SW480 (cell line): ENCODE results near the gene NXPH2.

Experiments used
- DNase-seq: peaks from one replicate; pipeline ENCODE4 v3.0.0-alpha.2; 2016; ENCODE audit warnings: low spot score

Gene NXPH2

GRCh38 chr2:138779781-138780445 lies at the start of gene NXPH2:
Gene NXPH2, minus strand, starts transcription at chr2:138780390. Its CDS starts 149 bp downstream, at chr2:138780241.
- DNase-seq = no peak

DNA sequence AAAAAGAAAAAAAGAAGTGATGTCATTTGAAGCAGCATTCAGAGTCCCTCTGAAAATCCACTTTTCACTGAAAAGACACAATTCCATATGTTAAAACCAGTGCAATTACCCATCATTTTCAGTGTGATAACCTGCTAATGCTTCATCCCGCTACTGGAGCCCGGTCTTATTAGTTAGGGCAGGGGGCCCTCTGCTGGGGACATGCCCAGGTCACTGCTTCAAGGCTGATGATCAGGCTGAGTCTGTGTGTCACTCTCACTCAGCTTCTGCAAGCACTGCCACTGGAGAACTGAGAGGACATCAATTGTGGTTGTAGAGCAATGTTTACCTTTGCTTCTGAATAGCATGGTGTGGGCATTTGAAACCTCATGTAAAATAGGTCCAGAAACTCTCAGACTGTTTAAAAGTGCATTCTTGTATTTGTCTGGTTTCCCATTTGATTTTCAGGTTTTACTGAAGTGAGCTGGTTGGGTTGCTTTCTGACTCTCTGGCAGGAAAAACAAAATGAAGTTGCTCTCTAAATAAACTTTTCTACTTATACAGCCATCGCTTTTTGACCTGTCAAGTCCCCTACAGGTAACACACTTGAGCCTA lies 49.2 kb upstream of the NXPH2 start:
- peak; percentile 46 for DNase-seq

- DNase-seq = peak; percentile 69
Measured at GRCh38 chr2:138827426-138828054, 47.4 kb upstream of the NXPH2 start.

- DNase-seq = no peak
Measured at GRCh38 chr2:138823666-138824065, 43.5 kb upstream of the NXPH2 start.

GRCh38 chr2:138819964-138820363 lies 39.8 kb upstream of the NXPH2 start:
- no peak for DNase-seq

DNA sequence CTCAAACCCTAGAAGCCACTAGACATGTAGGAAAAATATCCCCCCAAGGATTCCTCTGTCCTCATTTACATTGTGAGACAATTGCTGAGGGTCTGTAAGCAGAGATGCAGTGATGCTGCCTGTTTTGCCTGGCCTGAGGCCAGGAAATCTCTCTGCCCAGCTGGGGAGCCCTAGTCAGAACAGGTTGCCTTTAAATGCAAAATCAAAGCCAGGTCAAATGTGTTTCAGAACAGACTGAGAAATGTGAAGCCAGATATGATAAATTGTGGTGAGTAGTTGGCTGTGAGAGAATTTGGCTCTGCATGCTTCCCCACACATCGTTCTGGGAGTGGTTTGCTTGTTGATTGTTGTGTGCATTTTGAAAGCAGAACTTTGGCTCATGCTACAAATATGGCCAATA lies 38.4 kb upstream of the NXPH2 start:
- DNase-seq = no peak

DNA sequence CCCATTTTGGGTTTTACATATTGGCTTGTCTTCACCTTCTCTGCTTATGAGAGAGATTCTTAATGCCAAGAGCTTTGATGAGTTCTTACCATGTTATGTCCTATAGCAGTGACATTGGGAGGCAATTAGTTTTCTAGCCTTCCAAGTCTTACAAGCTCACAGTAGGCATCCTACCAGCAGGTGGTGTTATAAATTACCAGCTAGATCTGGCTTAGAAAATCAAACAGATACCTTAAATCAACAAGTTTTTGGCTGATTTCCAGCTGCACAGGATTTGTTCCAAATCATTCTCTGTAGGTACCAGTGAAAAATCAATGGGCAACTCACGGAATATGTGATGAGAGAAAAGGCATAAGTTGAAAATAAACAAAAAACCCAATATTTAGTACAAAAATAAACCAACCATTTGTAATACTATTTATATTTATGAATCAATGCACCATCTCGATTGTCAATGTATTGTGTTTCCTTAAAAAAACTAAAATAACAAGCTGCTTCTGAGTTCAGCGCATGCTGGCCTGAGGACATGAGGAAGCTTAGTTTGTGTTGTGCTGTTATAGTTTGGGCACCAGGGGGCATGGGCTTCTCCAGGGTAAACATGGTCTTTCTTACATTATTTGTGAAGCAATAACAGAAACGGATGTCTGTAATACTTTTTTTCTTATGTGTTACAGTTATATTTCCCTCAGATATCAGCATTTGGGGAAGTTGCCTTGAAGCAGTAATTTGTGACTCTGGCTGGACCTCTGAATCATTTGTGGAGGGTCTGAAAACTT lies 34.1 kb upstream of the NXPH2 start:
- no peak for DNase-seq

DNA sequence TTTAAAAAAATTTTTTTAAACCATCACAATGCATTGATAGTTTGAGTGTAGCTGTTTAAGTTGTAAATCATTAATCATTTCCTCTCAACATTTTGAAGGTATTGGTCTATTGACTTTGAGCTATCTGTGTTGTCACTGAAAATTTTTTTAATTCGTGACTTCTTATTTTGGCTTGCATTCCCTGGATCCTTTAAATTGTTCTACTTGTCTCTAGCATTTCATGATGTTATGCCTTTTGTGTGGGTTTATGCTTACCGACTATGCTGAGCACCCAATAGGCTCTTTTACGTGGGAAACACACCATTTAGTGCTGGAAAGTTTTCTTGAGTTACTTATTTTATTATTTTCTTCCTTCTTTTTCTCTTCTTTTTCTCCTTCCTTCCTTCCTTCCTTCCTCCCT lies 31.2 kb upstream of the NXPH2 start:
- DNase-seq = no peak

DNA sequence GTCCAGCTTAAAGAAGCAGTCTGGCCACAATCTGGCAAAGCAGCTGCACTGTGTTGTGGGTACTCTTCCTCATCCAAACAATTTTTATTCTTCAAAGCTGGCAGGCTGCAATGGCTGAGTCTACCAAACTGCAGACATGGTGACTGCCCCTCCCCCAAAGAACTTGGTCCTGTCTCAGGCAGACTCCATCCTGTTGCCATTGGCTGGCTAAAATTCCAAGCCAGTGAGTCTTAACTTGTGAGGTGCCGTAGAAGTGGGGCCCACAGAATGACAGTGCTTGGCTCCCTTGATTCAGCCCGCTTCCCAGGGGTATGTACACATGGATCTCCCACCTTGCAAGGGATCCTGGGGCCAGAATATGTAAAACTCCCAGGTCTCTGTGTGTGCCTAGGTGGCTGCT lies 14.5 kb upstream of the NXPH2 start:
- no peak for DNase-seq

GRCh38 chr2:138787053-138787666 lies 7.0 kb upstream of the NXPH2 start:
- DNase-seq = peak; percentile 20

DNA sequence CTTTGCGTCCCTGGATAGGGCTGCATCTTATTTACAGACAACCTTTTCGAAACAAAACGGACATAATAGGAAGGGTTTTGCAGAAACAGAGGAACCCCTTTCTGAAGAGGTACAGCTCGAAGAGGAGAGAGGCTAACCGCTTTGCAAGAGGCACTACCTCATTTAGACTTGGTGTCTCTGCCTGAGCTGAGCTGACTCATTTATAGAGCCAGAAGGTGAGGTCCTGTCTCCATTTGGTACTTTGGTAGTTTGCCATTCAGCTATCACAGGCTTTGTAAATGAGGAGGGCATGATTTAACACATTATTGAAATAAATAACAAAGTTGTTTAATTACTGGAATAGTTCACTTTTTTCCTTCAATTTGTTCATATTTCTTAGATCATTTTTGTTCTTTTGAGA lies 2.2 kb upstream of the NXPH2 start:
- DNase-seq = no peak

DNA sequence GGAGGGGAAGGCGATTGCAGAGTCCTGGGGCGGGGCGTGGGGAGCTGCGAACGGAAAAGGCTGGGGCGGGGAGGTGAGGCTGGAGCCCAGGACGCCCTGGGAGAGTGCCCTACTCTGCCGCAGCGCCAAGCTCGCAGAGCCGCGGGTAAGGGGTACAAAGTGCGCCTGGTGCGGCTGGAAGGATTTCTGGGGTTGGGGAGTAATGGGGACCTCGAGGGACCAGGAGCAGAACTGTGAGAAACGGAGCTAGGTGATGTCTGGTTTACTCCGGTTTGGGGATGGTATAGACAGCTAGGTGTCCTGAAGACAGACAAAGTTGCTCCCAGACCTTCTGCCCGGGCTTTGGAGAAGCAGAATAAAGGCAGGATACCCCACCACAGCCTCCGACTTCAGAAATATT lies 718 bp upstream of the NXPH2 start:
- no peak for DNase-seq

GRCh38 chr2:138780446-138780880 lies 273 bp upstream of the NXPH2 start:
- no peak for DNase-seq

DNA sequence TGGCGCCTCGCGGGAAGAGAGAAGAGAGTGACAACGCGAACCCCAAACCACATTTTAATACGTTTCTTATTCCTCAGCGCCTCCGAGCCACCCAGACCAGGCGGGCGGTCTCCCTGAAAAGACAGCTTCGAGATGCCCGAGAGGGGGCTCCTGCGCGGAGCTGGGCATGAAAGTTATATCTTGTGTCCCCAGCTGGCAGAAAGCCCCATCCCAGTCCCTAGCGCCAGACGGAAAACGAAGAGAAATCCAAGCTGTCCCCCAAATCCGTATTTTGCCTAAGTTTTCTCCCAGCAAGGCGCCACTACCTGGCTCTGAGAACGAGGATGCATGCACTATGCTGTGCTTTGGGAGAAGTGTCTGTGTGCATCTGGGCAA lies 797 bp downstream of the NXPH2 start:
- DNase-seq = no peak

- DNase-seq = peak; percentile 9
Measured at GRCh38 chr2:138777996-138778395, 2.2 kb downstream of the NXPH2 start.

DNA sequence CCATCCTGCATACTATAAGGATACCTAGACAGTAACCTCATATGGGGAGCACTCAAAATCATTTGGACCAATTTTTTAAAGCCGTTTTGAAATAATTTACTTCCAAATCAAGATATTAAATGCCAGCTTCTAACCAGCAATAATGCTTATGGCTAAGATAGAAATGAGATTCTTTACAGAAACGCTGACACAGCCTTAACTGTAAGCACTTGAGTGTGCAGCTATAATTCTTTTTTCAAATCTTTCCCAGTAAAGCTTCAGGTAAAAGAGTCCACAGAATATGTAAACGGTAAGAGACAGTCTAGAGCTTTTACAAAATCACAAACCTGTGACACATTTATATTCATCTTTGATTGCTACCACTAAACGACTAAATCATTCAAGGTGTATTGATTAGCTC lies 4.5 kb downstream of the NXPH2 start:
- no peak for DNase-seq

- no peak for DNase-seq
Measured at GRCh38 chr2:138771534-138771933, 8.7 kb downstream of the NXPH2 start.

DNA sequence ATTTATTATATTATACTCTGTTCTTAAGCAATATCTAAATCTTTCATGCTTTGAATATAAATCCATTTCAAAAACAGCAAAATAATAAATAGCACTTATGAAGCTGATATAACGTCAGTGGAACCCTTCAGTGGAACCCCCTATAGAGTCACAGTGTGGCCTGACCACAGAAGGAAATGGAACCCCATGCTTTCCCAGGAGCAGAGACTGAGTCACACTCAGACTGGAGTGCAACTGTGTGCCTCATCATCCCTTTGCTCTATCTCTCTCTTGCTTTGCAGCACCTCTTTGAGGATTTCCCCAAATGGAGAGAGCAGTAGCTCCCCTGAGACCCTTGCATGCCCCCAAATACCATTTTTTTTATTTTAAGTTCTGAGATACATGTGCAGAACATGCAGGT lies 13.1 kb downstream of the NXPH2 start:
- DNase-seq = no peak

- DNase-seq = no peak
Measured at GRCh38 chr2:138766464-138766863, 13.7 kb downstream of the NXPH2 start.

GRCh38 chr2:138763971-138764370 lies 16.2 kb downstream of the NXPH2 start:
- no peak for DNase-seq

DNA sequence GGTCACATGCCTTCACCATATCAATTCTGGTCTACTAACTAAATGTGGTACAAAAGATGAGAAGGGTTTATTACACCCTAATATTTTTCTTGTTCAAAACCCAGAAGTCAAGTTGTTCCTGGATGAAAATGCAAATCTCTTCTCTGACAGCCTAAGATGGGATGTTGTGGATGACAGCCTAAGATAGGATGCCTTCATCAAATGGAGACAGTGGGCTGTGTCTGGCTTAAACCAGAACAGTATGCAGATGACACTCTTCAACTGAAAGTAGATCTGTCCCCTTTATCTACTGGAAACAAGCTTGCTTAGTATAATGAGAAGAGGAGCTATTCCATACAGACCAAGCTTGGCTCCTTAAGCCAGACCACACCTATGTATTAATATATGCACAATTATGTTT lies 17.7 kb downstream of the NXPH2 start:
- no peak for DNase-seq

- no peak for DNase-seq
Measured at GRCh38 chr2:138760676-138761075, 19.5 kb downstream of the NXPH2 start.
